IMR-90 (cell line): ENCODE results near the gene RPS15. TPM values are rescaled to one million over a fixed set of nuclear protein-coding genes. Genes with fewer than 3 reads are reported as not detected.
"Not testable (repeated sequence)": the region's sequence is repeated elsewhere in the genome, so short reads cannot be mapped to it uniquely, and the experiment has no call there.

Source experiments
- ATAC-seq: fragments of 200-7000 bp; cut with Tn5 transposase; 2 replicates; pipeline ENCODE4 v1.9.1; 2020; ENCODE audit warnings: low read depth, mild to moderate bottlenecking, moderate library complexity
- BruUV-seq: library from RNA; stranded (reverse); fragments of 400-500 nt; replicated peaks from 2 replicates; lab custom pipeline; 2021; lab: Mats Ljungman, UMichigan
- CTCF ChIA-PET: fragments of 300-600 bp; formaldehyde crosslinking; extraction: SDS; loops from one replicate; lab custom pipeline; 2021; ENCODE audit warnings: antibody characterized with exemption; lab: Yijun Ruan, JAX
- POLR2A ChIA-PET: fragments of 300-600 bp; sonication (Branson Sonifier 250); formaldehyde crosslinking; loops from one replicate; lab custom pipeline; 2022; ENCODE audit warnings: antibody characterized with exemption; ENCODE audit not compliant: unreplicated experiment; lab: Charles Lee
- DNase-seq: peaks from one replicate; pipeline ENCODE4 v3.0.0; 2013
- H2AFZ ChIP-seq: replicated peaks from 2 replicates; pipeline ENCODE3; 2013; ENCODE audit warnings: low read length, mild to moderate bottlenecking; ENCODE audit not compliant: poor library complexity
- H2AK5ac ChIP-seq: 2 replicates; pipeline ENCODE4 v1.6.1; 2013; ENCODE audit warnings: low read depth, low read length, inconsistent platforms
- H2AK9ac ChIP-seq: replicated peaks from 2 replicates; pipeline ENCODE3; 2013; ENCODE audit warnings: mild to moderate bottlenecking, low read depth, low read length, moderate library complexity; ENCODE audit not compliant: poor library complexity
- H2BK120ac ChIP-seq: 2 replicates; pipeline ENCODE4 v1.6.1; 2013; ENCODE audit warnings: low read depth, low read length, inconsistent platforms
- H2BK15ac ChIP-seq: 3 replicates; pipeline ENCODE4 v1.6.1; 2013; ENCODE audit warnings: low read depth, low read length, inconsistent platforms
- H2BK20ac ChIP-seq: 2 replicates; pipeline ENCODE4 v1.6.1; 2013; ENCODE audit warnings: low read depth, mild to moderate bottlenecking, inconsistent platforms, low read length, moderate library complexity
- H2BK5ac ChIP-seq: 2 replicates; pipeline ENCODE4 v1.6.1; 2013; ENCODE audit warnings: mild to moderate bottlenecking, low read depth, low read length, inconsistent platforms; ENCODE audit not compliant: poor library complexity, severe bottlenecking
- H3K14ac ChIP-seq: replicated peaks from 2 replicates; pipeline ENCODE4 v1.6.1; 2013; ENCODE audit warnings: low read depth, low read length, inconsistent platforms
- H3K18ac ChIP-seq: 2 replicates; pipeline ENCODE4 v1.6.1; 2013; ENCODE audit warnings: low read depth, low read length, control low read depth
- H3K23ac ChIP-seq: 2 replicates; pipeline ENCODE4 v1.6.1; 2013; ENCODE audit warnings: low read depth, low read length, inconsistent platforms
- H3K27ac ChIP-seq: 2 replicates; pipeline ENCODE4 v1.5.1; 2013; ENCODE audit warnings: mild to moderate bottlenecking, control low read depth, low read length; ENCODE audit not compliant: insufficient read depth
- H3K27me3 ChIP-seq: 2 replicates; pipeline ENCODE4 v1.6.1; 2013; ENCODE audit warnings: low read length; ENCODE audit not compliant: control insufficient read depth, insufficient read depth
- H3K36me3 ChIP-seq: 2 replicates; pipeline ENCODE4 v1.6.1; 2013; ENCODE audit warnings: low read length, mixed read lengths; ENCODE audit not compliant: control insufficient read depth, insufficient read depth
- H3K4ac ChIP-seq: 2 replicates; pipeline ENCODE4 v1.6.1; 2013; ENCODE audit warnings: low read depth, low read length, inconsistent platforms
- H3K4me1 ChIP-seq: 2 replicates; pipeline ENCODE4 v1.6.1; 2013; ENCODE audit warnings: low read length, mixed read lengths; ENCODE audit not compliant: control insufficient read depth, insufficient read depth
- H3K4me2 ChIP-seq: 2 replicates; pipeline ENCODE4 v1.6.1; 2013; ENCODE audit warnings: low read depth, mild to moderate bottlenecking, control low read depth, low read length, moderate library complexity
- H3K4me3 ChIP-seq: 2 replicates; pipeline ENCODE4 v1.5.1; 2013; ENCODE audit warnings: low read depth, mild to moderate bottlenecking, control low read depth, low read length, moderate library complexity; ENCODE audit not compliant: insufficient read depth
- H3K56ac ChIP-seq: 2 replicates; pipeline ENCODE4 v1.6.1; 2013; ENCODE audit warnings: low read length, inconsistent platforms; ENCODE audit not compliant: insufficient read depth; ENCODE audit errors: extremely low read depth
- H3K79me1 ChIP-seq, 2 experiments: 2 replicates each; pipeline ENCODE4 v1.6.1; 2013; ENCODE audit warnings: low read length in 2 of 2, inconsistent platforms in 1 of 2, low read depth in 1 of 2
- H3K9ac ChIP-seq: 2 replicates; pipeline ENCODE4 v1.6.1; 2013; ENCODE audit warnings: low read depth, low read length, control low read depth
- H3K9me1 ChIP-seq: 2 replicates; pipeline ENCODE4 v1.6.1; 2013; ENCODE audit warnings: low read length, inconsistent platforms; ENCODE audit not compliant: insufficient read depth
- H3K9me3 ChIP-seq: 2 replicates; pipeline ENCODE4 v1.6.1; 2013; ENCODE audit warnings: low read length; ENCODE audit not compliant: control insufficient read depth, insufficient read depth
- H4K20me1 ChIP-seq: 2 replicates; pipeline ENCODE4 v1.6.1; 2013; ENCODE audit warnings: low read length, inconsistent platforms; ENCODE audit not compliant: insufficient read depth
- H4K5ac ChIP-seq: 2 replicates; pipeline ENCODE4 v1.6.1; 2013; ENCODE audit warnings: mild to moderate bottlenecking, low read depth, low read length, control low read depth
- H4K8ac ChIP-seq, 2 experiments: 2 replicates each; pipeline ENCODE4 v1.6.1; 2013; ENCODE audit warnings: low read depth in 2 of 2, low read length in 2 of 2, control low read depth in 1 of 2, inconsistent platforms in 1 of 2
- H4K91ac ChIP-seq: 2 replicates; pipeline ENCODE4 v1.6.1; 2013; ENCODE audit warnings: low read depth, low read length, inconsistent platforms; ENCODE audit not compliant: insufficient read depth
- WGBS, 2 experiments: methylation state at CpG; one replicate each; pipeline versions ENCODE4 v1.1.5 to v1.1.7; 2013; ENCODE audit warnings: missing lambda C conversion rate in 2 of 2; ENCODE audit not compliant: insufficient read length in 1 of 2; ENCODE audit errors: extremely low coverage in 2 of 2; 5-methylcytosine and 5-hydroxymethylcytosine counted together
- dilution Hi-C: fragments of 300-500 bp; cut with HindIII; formaldehyde crosslinking; loops from one replicate; pipeline ENCODE4 v1.14.3; 2018; ENCODE audit warnings: low sequenced_read_pairs; ENCODE audit not compliant: unreplicated experiment
- in situ Hi-C: fragments of 300-500 bp; cut with MboI; formaldehyde crosslinking; loops from 3 replicates; pipeline ENCODE4 v1.14.3; 2019; ENCODE audit warnings: low sequenced_read_pairs, inconsistent platforms, mixed read lengths
- intact Hi-C: fragments of 100-400 bp; cut with micrococcal nuclease; formaldehyde crosslinking; loops from 2 replicates; pipeline ENCODE4 v1.10.0; 2022
- polyA plus RNA-seq, 3 experiments: library from polyadenylated mRNA; depleted of rRNA; stranded (reverse); fragments of >200 nt; gene quantifications; 2 replicates each; pipeline ENCODE4 v1.2.3, GENCODE V29; 2012; ENCODE audit warnings: low replicate concordance in 1 of 3
- total RNA-seq: library from RNA; depleted of rRNA; stranded (reverse); fragments of >200 nt; gene quantifications from 2 replicates; pipeline ENCODE4 v1.2.3, GENCODE V29; 2012

Gene RPS15
- total and polyA plus RNA-seq, 2 of the 4 experiments (the other 2 are of a cell fraction): 1,179 to 1,855 TPM

GRCh38 chr19:1420085-1420484 lies 18.1 kb upstream of the RPS15 start:
- H4K20me1 ChIP-seq: peaks cover 91% of the 10 kb centered on the region
- H2BK5ac ChIP-seq, H2BK20ac ChIP-seq, H2BK15ac ChIP-seq, H2AFZ ChIP-seq, DNase-seq, in situ Hi-C loops, H3K4me2 ChIP-seq, H3K56ac ChIP-seq, H2AK5ac ChIP-seq, H3K27ac ChIP-seq, H3K4me3 ChIP-seq, H3K4ac ChIP-seq, H3K23ac ChIP-seq, H3K14ac ChIP-seq, POLR2A ChIA-PET, ATAC-seq, H3K9ac ChIP-seq, H2BK120ac ChIP-seq, dilution Hi-C loops, H3K27me3 ChIP-seq, intact Hi-C loops, BruUV-seq, H4K8ac ChIP-seq, H3K9me3 ChIP-seq, H4K91ac ChIP-seq, H2AK9ac ChIP-seq, CTCF ChIA-PET, H3K18ac ChIP-seq, H4K5ac ChIP-seq: not testable (repeated sequence)
- H3K4me1 ChIP-seq: peaks cover 15% of the 10 kb centered on the region
- peaks cover 20 to 79% of the 10 kb centered on the region in 2 experiments for H3K79me1 ChIP-seq
- H3K36me3 ChIP-seq: peaks cover 63% of the 10 kb centered on the region
- H3K9me1 ChIP-seq: peaks cover 19% of the 10 kb centered on the region
- no CpG with 5 or more reads among the region's 43 CpGs for WGBS, 2 experiments
